ENCODE data around the gene PDE6H.

The PDE6H gene

DNA sequence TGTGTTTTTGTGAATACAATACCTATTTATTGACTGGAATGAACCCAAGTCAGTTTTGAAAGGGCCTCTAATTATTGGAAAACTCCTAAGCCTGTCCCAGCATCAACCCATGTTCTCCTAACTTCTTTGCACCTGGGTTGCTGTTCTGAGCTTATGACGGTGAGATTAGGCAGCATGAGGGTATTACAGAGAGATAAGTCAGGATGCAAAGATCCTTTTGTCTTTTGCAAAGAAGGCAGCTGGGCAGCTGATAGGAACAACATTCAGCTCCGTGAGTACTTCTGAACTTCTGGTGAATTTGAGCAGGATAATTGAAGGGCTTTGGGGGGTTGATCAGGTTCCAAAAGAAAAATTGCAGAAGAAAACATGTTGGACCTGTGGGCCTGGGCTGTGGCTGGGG lies at the start of gene PDE6H:
Gene PDE6H (plus strand): TSS at position 227 of the 400 bp plus-strand sequence. CDS start 4,971 bp downstream, outside the sequence.
- no peak for DNase-seq

DNA sequence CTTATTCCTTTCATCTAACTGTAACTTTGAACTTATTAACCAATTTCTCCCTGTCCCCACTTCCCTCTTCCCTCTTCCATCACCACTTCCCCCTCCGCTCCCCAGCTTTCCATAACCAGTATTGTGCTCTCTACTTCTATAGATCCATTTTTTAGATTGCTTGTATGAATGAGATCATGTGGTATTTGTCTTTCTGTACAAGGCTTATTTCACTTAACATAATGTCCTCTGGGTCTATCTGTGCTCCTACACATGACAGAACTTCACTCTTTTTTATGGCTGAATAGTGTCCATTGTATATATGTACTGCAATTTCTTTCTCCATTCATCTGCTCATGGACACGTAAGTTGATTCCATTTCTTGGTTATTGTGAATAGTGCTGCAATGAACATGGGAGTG lies 48.9 kb upstream of the PDE6H start:
- DNase-seq, result no peak

DNA sequence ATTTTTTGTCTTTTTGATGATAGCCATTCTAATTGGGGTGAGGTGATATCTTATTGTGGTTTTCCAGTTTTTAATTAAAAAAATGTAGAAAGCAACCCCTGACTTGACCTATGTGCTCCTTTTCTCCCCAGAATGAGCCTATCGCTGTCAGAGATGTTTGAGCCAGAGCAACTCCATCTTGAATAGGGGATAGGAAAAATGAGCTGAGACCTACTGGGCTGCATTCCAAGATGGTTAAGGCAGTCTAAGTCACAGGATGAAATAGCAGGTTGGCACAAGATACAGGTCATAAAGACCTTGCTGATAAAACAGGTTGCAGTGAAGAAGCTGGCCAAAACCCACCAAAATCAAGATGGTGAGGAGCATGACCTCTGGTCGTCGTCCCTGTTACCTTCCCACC lies 48.3 kb upstream of the PDE6H start:
- DNase-seq, result no peak

DNA sequence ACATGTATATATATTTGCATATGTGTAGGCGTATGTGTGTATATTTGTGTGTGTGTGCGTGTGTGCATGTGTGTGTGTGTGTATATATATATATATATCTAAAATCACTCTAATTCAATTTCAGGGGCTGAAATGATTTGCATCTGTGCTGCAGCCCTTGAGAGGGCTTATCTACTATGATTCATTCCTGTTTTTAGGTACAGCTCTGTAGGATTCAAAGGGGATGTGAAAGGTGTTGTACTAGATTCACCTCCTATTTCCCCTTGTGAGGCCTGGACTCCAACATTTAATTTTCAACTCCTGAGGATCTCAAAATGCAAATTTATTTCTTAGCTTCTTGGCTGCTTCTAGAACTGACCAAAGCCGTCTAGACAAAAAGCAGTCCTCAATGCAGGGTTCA lies 45.6 kb upstream of the PDE6H start:
- DNase-seq, result no peak

DNA sequence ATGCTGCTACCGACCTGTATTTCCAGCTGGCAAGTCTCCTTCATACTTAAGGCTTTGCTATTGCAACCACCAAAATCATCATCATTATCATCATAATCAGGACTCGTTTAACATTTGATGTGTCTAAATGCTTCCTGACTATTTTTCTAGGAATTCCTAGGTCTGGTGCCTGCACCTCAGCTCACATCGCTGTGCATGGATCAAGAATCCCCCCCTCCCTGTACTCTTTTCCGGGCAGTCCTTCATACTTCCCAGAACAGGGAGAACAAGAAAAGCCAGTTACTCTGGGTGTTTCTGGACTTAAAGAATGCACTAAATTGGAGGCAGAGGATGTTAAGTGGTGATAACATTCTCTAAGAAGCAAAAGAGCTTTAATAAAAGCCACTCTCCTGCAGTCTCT lies 43.9 kb upstream of the PDE6H start:
- DNase-seq, result no peak

DNA sequence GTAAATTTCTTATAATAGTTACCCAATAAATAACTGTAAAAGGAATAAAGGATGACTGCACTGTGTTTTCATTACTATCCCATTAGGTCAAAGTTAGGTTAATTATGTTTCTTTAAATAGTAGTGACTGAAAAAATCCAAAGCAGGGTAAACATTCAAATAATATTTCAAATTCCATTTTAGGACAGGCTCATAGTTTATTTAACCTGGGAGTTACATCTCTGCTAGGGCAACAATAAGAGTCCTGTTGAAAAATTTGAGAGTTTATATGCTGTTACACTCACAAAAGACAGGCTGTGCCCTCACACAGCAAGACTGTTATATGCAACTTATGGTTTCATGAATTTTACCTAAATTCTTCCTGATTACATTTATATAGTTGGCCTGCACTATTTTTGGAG lies 42.5 kb upstream of the PDE6H start:
- no peak for DNase-seq

DNA sequence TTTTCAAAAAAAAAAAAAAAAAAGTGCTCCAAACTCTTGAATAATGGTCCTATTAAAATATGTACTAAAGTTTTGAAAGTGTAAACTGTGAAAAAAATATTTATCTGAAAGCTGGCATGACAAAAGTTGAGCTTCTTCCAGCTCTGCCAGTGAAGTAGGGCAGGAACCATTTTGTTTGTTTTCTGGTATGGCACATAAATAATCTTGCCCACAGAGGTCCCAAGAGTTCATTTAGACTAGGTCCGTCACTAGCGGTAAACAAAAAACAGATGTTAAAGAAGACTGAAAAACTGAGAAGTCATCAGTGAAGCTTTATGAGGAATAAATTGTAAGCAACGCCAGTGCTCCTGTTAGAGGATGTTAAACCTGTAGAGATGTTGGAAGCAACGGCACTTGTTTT lies 41.5 kb upstream of the PDE6H start:
- no peak for DNase-seq

DNA sequence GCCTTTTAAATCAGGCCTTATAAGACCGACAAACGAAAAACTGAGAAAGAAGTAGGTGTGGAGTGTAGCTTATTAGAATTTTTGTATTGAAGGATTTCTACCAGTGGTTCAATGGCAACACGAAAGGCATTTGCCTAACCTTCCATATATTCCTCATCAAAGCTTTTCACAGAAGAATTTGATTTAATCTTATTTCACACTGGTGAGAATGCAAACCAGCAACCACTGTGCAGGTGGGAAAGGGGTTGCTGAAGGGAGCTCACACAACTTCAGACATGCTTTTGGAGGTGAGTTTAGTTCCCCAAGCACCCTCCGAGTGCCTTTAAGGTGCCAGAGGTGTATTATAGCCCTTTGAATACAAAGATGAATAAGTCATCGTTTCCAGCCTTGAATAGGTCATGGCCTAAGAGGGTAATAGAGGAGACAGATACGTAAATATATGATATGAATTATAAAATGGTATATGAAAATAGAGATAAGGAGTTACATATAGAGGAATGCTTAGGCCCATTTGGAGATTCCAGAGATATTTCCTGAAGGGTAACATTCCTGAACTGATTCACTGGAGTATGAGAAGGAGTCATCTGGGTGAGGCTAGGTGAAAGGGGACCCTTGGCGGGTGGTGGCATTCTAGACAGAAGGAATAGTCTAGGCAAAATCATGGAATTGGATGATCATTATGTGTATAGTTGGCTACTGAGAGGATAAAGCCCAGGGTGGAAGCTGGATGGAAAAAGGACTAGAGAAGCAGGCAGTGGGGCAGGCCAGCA lies 40.9 kb upstream of the PDE6H start:
- no peak for DNase-seq

DNA sequence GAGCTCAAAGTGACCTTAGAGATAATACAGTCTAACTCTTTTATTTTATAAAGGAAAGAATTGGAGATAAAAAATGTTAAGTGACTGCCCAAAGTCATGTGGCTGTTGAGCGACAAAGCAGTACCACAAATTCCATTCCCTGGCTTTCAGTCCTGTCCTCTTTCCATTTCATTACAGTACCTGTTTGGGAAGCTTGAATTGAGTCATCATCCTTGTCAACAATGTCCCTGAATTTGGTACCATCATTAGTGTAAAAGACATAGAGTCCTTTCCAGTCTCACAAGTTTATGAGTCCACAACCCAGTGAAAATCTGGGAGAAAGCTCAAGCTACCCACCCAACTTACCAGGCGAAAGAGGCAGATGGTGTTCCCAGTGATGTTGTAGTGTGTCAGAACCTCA lies 38.3 kb upstream of the PDE6H start:
- DNase-seq, result no peak

DNA sequence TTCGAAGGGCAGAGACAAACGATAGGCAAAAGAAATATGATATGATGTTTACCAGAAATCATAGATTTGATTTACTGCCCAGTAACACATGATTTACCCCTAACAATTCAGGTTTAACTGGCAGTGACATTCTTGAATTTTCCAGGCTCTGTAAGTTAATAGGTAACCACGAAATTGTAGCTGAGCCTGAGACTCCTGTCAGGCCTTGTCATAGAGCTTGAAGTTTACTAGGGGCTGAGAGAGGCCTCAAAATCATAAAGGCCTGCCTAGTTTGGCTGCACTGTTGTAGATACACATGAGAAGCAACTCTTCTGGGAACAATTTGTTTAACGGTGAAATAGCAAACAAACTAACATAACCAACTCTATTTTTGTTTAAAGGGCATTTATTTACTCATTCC lies 37.8 kb upstream of the PDE6H start:
- no peak for DNase-seq

DNA sequence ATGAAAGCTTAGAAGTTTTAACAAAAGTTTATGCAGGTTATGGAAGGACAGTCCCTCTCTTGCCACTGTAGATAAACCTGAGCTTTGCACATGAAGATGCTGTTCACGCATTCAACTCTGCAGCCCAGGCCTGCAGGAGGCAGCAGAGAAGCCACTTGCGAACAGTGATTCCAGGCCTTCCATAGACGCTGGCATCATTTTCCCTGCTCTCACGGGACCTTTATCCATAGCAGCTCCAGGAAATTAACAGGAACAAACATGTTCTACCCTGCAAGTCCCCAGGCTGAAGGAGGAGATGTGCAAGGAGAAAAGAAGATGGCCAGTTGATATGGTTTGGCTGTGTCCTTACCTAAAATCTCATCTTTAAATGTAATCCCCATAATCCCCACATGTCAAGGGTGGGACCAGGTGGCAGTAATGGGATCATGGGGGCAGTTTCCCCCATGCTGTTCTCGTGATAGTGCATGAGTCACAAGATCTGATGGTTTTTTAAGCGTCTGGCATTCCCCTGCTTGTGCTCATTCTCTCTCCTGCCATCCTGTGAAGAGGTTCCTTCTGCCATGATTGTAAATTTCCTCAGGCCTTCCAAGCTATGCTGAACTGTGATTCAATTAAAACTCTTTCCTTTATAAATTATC lies 36.5 kb upstream of the PDE6H start:
- no peak for DNase-seq

DNA sequence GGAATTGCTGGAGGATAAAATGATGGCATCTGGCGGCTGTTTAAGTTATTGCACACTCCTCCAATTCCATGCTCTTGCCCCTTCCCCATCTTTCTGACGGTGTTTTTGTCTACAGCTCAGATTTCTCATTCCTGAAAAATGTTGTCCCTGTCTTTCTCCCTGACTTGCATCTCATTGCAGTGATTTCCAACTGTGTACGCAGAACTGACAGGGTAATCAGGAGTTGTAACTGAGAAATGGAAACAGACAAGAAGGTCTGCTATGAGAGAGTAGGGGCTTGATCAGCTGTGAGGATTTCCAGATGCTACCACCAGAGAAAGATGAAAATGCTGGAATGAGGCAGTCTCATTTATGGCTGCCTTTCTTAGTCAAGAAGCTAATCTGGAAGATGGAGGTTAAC lies 35.8 kb upstream of the PDE6H start:
- DNase-seq, result no peak

DNA sequence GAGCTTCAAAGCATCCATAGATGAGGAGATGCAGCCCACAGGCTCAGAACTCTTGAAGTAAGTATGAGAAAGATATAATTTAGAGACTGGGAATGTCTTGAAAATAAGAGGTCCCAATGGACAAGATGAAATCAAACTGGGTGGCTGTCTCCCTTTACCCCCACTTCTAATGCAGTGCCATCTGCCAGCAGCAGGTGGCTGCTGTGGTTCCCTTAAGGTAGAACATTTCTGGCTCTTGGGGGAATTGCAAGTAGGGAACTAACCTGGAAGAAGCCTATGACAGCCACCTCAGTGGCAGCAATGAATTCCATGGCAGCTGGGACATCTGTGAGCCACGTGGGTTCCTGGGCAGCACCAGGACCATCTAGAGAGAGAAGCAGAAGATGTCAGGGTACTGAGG lies 35.2 kb upstream of the PDE6H start:
- peak in 1 of 2 donors; percentile 47 for DNase-seq

DNA sequence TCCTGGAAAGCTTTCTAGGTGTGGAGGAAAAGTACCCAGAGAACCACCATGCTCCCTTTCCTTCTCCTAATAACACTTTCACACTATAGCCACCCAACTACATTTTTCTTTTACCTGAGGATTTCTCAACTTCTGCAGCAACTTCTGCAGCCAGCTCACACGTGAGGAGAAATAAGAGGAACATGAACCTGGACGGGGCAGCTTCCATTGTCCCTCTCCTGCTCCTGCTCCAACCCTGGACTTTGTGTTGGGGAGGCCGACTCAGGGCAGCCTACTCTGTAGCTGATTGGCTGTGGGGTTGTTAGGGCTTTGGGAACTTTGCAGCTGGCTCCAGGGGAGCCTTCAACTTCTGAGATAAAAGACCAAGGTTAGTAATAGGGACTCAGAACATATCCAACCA lies 34.5 kb upstream of the PDE6H start, which contains the start of gene ERP27:
Gene ERP27 (minus strand): TSS at position 237 of the 400 bp plus-strand sequence. CDS start 29 bp downstream, at position 208.
- no peak for DNase-seq

DNA sequence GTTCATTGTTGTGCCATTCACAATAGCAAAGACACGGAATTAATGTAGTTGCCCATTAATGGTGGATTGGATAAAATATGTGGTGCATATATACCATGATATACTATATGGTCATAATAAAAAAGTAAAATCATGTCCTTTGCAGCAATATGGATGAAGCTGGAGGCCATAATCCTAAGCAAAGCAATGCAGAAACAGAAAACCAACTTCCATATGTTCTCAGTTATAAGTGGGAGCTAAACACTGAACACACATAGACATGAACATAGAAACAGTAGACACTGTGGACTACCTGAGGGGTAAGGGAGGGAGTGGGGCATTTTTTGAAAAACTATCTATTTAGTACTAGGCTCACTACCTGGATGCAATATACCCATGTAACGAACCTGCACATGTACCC lies 31.5 kb upstream of the PDE6H start:
- DNase-seq, result no peak

DNA sequence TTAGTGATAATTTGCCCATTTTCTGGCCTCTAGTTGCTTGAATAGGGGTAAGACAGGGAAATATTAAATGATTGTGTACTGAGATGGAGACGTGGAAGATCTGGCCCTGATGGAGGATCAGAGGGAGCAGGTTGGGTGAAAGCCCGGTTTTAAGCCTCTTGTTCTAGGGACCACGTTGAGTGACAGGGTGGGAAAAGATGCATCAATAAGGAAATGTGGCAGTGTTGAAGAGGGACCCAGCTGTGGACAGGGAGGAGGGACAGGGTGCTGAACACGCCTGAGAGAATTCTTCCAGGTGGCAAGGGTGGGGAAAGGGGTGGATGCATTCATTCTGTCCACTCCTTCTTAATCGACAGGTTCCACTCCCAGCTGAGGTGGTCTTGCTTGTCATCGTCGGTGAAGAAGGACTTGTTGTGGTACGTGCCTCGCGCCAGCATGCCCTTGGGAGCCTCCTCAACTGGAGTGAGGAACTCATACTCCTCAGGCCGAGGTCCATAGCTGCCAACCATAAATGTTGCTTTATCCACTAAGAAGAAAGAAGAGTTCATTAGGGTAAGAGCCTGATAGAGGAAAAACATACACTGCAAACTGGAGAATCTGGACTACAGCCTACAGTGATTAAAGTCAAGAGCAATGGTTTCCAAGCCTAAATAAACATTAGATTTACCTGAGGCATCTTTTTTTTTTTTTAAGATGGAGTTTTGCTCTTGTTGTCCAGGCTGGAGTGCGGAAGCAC lies 30.5 kb upstream of the PDE6H start:
- DNase-seq, result no peak

DNA sequence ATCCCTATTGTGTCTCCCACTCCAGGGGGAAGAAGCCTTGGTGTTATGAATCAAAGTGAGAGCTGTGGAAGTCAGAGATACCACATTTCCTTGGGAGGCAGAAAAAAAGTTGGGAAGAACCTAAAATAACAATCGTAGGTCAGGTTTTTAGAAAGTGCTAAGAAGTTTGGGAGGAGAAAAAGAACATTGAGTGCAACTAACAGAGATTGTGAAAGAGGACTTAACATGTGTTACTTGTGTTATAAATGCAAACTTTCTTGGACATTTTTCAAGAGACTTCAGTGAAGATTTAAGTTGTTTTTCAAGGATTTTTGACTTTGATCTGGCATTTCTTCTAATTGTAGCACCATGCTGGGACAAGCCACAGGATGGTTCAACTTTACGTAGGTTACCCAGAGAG lies 26.7 kb upstream of the PDE6H start:
- no peak for DNase-seq

DNA sequence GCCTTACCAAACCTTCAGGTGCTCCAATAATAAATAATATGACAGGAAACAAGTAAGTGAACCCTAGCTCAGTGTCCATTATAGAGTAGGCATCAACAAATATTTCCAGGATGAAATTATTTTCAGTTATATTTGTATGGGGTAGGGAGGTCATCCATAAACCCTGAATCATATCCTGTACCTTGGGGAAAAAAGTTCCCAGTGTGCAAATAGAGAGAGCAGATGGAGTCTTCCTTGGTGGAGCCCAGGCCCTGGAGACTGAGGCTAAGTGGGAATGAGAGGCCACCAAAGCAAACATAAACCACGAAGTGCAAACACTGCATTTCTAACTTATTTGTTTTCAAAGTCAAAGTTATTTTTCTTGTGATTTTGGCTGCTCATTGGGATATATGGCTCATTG lies 26.0 kb upstream of the PDE6H start:
- DNase-seq, result no peak

DNA sequence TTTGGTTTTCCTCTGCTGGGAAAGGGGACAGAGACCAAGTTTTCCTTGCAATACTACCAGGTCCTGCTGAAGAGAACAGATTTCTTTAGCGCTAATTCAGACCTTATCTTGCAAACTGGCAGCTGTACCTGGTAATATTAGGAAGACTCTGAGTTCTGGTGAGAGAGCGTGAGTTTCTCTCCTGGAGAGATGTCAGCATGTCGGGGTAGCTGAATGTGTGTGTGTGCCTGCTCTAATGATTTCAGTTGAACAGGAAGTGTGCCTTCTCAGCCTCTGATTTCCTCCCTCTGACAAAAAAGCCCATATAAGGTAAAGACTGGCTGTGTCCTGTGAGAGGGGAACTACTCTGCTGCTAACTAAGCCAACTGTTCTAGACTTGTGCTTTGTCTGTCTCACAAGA lies 24.2 kb upstream of the PDE6H start:
- DNase-seq, result peak; percentile 84 to 92

DNA sequence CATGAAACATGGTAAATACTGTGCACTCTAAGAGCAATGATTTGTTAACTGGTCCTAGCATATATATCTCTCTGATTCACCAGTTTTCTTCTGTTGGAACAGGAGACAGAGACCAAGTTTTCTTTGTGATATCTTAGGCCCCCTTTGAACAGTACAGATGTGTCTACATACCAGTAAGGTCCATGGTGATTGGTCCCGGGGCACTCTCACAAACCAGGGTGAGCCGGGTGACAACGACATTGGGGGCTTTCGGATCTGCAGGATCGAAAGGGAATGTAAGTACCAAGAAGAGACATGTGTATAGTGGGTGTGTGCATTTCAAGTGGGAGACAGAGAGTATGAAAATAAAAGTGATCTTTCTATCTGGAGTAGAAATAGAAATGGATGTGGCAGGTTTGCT lies 23.2 kb upstream of the PDE6H start:
- peak in 1 of 2 donors; percentile 35 for DNase-seq

DNA sequence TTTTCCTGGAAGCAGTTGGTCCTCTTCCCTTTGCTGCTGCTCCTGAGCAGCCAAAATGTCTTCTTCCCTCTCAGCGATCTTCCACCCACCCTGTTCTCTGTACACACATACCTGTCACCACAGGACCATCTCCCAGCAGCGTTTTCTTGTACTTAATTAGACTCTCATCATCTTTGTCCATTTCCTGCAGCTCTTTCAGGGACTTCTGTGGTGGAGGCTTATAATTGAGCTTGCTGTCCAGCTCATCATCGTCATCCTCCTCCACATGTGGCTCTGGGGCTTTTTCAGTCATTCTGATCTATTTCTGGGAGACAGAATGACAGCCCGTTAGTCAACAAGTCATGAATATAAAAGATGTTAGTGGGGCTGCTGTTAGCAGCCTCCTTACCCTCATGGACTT lies 22.4 kb upstream of the PDE6H start:
- DNase-seq, result no peak

DNA sequence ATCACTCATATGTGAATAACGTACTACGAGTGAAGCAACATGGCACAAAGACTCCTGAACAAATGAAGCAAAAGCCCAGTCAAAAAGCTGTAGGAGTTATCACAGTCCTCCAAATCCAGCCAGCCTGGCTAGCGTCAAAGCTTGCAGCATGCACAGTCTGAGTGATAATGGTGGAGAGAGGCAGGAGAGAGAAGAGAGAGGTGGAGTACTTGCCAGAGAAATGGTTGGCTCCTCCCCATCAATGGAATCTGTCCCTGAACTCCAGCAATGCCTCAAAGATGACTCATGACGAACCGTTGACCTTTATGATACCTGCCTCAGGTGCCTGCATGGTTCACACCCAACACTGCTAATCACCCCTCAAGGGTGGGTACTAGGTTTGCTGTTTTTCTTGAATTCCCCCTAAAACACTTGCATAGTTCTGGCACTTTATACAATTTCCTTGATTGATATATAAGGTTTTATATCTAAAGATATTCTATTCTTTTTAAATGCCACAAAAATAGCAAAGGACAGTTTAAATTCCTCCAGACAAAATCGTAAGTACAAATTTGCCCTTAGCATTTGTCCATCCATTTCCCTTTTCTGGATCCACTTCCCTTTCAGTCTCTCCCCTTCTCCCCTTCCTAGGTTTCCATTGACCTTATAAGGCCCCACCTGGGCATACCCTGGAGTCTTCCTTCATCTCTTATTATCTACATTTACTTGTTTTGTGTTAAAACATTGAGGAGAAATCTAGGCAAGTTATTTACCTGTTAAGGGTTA lies 21.7 kb upstream of the PDE6H start:
- peak in 1 of 2 donors; percentile 48 for DNase-seq

DNA sequence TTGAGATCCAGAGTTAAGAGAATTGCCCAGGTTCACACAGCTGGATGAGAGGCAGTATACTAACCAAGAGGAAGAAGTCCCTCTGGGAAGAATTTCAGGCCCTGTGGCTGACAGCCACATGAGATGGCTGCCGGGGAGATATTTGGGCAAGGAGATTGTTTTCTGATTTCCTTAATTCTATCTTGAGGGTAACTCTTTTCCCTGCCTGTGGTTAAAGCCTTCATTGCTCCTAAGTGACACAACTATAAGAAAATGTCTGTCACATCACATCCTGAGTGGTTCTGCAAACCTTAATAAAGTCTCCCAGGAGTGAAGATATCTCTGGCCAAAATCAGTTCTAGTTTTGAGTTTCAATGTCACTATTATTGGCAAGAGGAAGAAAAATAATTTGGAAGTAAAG lies 21.0 kb upstream of the PDE6H start:
- DNase-seq, result peak in 1 of 2 donors; percentile 38

Data from CD4-positive, alpha-beta T cell treated with Interleukin-4 for 1 hour (primary cell).